ENCODE measurements around the gene D2HGDH. TPM values are rescaled to one million over a fixed set of nuclear protein-coding genes. Genes with fewer than 3 reads are reported as not detected.

Gene D2HGDH
- total and polyA plus RNA-seq, 2 of the 13 experiments (the other 11 are each of a cell fraction or from before 2014, with no cell fraction given), result 19.2 to 20.3 TPM

DNA sequence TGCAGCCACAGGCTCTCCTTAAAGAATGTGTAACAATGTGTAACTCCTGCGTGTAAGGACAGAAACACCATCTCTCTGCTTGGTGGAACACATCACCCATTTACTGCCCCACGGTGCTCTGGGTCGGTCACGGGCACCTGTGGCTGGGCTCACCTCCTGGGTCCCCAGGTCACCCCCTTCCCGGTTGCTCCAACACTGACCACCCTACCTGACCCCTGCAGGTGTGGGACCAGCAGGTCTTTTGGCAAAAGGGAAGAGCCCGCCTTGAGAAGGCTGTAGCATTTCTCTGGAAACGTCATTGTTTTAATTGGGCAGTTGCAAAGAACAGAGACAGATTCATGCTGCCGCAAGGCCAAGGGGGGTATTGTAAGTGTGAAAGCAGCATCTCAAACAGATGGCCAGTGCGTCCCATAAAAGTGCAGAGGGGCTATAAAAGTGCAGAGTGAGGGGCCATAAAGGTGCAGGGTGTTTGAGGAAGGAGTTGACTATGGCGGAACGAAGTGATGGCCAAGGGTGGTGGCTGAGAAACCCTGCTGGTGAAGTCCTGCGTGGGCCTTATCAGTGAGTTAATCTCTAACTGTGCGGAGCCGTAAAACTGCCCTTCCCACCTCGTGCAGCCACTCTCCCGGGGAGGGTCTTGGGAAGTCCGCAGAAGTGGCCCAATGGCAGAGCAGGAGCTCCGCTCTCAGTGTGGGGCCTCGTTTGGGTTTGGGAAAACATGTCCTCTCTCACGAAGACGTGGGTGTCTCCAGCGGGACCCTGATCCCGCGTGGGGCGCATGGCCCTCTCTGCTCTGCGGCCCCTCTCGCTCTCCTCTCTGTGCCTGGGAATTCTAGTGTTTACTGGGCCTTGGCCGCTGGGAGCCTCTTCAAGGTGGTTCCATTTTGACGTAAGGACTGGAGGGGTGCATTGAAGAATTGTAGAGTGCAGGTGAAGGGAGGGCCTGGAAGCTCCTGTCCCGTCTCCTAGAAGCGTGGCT is 60.9 kb downstream of the D2HGDH start:
- no peak for FAIRE-seq
- intact Hi-C loops (cut with micrococcal nuclease; ENCODE audit: unreplicated experiment) (no loop called here), in situ Hi-C loops (cut with HindIII; ENCODE audit: extremely low pct_ligation_motif_present, low pct_unique_long_range_greater_than_20kb) (no loop called here)
- Histone ChIP-seq H4K20me1 (ENCODE audit: insufficient read depth, low read length) (no peaks in the 10 kb centered on the region), H3K4me2 (ENCODE audit: low read depth, low read length) (no peak overlapping the region), H3K27ac (ENCODE audit: extremely low read length, insufficient read depth, low read length) (no peak overlapping the region), H3K4me1 (ENCODE audit: insufficient read depth, low read length) (peaks cover 24% of the 10 kb centered on the region), H3K4me3 (replicated peaks in 1 of 3; ENCODE audit: insufficient read depth in 1 of 3, low read depth in 2 of 3, low read length in 3 of 3) (no peak overlapping the region), H3K27me3 (ENCODE audit: control insufficient read depth in 1 of 2, insufficient read depth in 2 of 2, low read length in 2 of 2) (no peaks in the 10 kb centered on the region; a peak in 1 of 5 replicates), H3K9me3 (ENCODE audit: low read length) (no peaks in the 10 kb centered on the region), H3K9ac (ENCODE audit: insufficient read depth, low read depth, low read length) (no peak overlapping the region), H2AFZ (ENCODE audit: low read length) (no peak overlapping the region), H3K79me2 (ENCODE audit: insufficient read depth, low read length) (no peaks in the 10 kb centered on the region), H3K36me3 (replicated peaks in 1 of 2; ENCODE audit: control insufficient read depth in 1 of 2, insufficient read depth in 2 of 2, low read length in 2 of 2) (no peaks in the 10 kb centered on the region)
- ChIA-PET CTCF (ENCODE audit: low intra/inter-chr PET ratio, low total read pairs) (no interaction called here), POLR2A (interaction anchor here (1.4 to 2.3 kb wide), 2 partner anchors 13 to 20 kb away, joined by 3 to 7 read pairs; no protein-coding TSS in a partner anchor)
- 84% methylated on average over 31 of the region's 31 CpGs for WGBS (ENCODE audit: low lambda C conversion rate)
- no peak for ATAC-seq
- no TSS peak for BruUV-seq (replicated peaks)
- DNase-seq (ENCODE audit: low spot score), result no peak
- no peak for TF ChIP-seq KMT2A (CRISPR knock-in tag; IDR thresholded peaks at IDR 0.05)
- no peak for TF ChIP-seq REXO4 (CRISPR knock-in tag; IDR thresholded peaks at IDR 0.05; ENCODE audit: borderline replicate concordance)
- TF ChIP-seq ZNF557 (CRISPR knock-in tag; IDR thresholded peaks at IDR 0.05), result no peak
- TF ChIP-seq RBM22 (optimal IDR thresholded peaks at IDR 0.05; ENCODE audit: low read length), result no peak
- TF ChIP-seq ZFP1 (CRISPR knock-in tag; IDR thresholded peaks at IDR 0.05), result no peak
- TF ChIP-seq CHCHD3 (CRISPR knock-in tag; IDR thresholded peaks at IDR 0.05), result no peak
- no peak for TF ChIP-seq YEATS2 (CRISPR knock-in tag; IDR thresholded peaks at IDR 0.05; ENCODE audit: borderline replicate concordance)
- no peak for TF ChIP-seq KLF16 (CRISPR knock-in tag; IDR thresholded peaks at IDR 0.05)

DNA sequence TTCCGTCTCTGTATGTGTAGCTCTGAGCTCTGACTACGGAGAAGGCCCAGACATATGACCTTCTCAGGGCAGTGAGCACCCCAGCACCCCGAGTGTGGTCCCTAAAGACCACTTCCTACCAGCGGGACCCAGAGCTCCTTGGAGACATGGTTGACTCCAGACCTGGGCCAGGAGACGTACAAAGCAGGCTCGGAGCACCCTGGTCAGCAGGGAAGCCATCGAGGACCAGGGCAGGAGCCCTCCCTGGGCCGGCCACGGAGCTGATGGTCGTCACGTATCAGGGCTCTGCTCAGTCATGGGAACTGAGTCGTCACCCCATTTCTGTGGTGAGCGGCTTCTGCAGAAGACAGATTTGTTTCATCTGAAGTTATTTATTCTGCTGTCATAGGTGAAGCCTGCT is 61.8 kb downstream of the D2HGDH start:
- H4K20me1 ChIP-seq (ENCODE audit: insufficient read depth, low read length), result no peaks in the 10 kb centered on the region
- no peak overlapping the region for H2AFZ ChIP-seq (ENCODE audit: low read length)
- 89% methylated on average over 13 of the region's 13 CpGs for WGBS (ENCODE audit: low lambda C conversion rate)
- in situ Hi-C loops (cut with HindIII; ENCODE audit: extremely low pct_ligation_motif_present, low pct_unique_long_range_greater_than_20kb) (no loop called here), intact Hi-C loops (cut with micrococcal nuclease; ENCODE audit: unreplicated experiment) (no loop called here)
- H3K4me2 ChIP-seq (ENCODE audit: low read depth, low read length), result no peak overlapping the region
- peaks cover 24% of the 10 kb centered on the region for H3K4me1 ChIP-seq (ENCODE audit: insufficient read depth, low read length)
- ChIA-PET CTCF (ENCODE audit: low intra/inter-chr PET ratio, low total read pairs) (no interaction called here), POLR2A (interaction anchor here (1.3 kb wide), 1 partner anchor 13 kb away, joined by 3 read pairs; the partner anchor contains the start of gene NEU4)
- no peaks in the 10 kb centered on the region for H3K9me3 ChIP-seq (ENCODE audit: low read length)
- DNase-seq (ENCODE audit: low spot score) (no peak), FAIRE-seq (no peak), ATAC-seq (no peak)
- H3K4me3 ChIP-seq (replicated peaks in 1 of 3; ENCODE audit: insufficient read depth in 1 of 3, low read depth in 2 of 3, low read length in 3 of 3), result no peak overlapping the region
- H3K9ac ChIP-seq (ENCODE audit: insufficient read depth, low read depth, low read length), result no peak overlapping the region
- no peaks in the 10 kb centered on the region; a peak in 1 of 5 replicates for H3K27me3 ChIP-seq (ENCODE audit: control insufficient read depth in 1 of 2, insufficient read depth in 2 of 2, low read length in 2 of 2)
- no peaks in the 10 kb centered on the region for H3K79me2 ChIP-seq (ENCODE audit: insufficient read depth, low read length)
- no peak overlapping the region for H3K27ac ChIP-seq (ENCODE audit: extremely low read length, insufficient read depth, low read length)
- no TSS peak for BruUV-seq (replicated peaks)
- H3K36me3 ChIP-seq (replicated peaks in 1 of 2; ENCODE audit: control insufficient read depth in 1 of 2, insufficient read depth in 2 of 2, low read length in 2 of 2), result no peaks in the 10 kb centered on the region
- no peak for TF ChIP-seq BCL6 (CRISPR knock-in tag; IDR thresholded peaks at IDR 0.05)
- no peak for TF ChIP-seq SOX5 (CRISPR knock-in tag; IDR thresholded peaks at IDR 0.05; ENCODE audit: borderline replicate concordance)
- TF ChIP-seq KDM3A (CRISPR knock-in tag; IDR thresholded peaks at IDR 0.05; ENCODE audit: low read depth), result no peak
- no peak for TF ChIP-seq SNAPC2 (CRISPR knock-in tag; IDR thresholded peaks at IDR 0.05)
- TF ChIP-seq, protein P1, sequence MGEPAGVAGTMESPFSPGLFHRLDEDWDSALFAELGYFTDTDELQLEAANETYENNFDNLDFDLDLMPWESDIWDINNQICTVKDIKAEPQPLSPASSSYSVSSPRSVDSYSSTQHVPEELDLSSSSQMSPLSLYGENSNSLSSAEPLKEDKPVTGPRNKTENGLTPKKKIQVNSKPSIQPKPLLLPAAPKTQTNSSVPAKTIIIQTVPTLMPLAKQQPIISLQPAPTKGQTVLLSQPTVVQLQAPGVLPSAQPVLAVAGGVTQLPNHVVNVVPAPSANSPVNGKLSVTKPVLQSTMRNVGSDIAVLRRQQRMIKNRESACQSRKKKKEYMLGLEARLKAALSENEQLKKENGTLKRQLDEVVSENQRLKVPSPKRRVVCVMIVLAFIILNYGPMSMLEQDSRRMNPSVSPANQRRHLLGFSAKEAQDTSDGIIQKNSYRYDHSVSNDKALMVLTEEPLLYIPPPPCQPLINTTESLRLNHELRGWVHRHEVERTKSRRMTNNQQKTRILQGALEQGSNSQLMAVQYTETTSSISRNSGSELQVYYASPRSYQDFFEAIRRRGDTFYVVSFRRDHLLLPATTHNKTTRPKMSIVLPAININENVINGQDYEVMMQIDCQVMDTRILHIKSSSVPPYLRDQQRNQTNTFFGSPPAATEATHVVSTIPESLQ (CRISPR knock-in tag; conservative IDR thresholded peaks at IDR 0.05), result no peak
- no peak for TF ChIP-seq SP1 (IDR thresholded peaks at IDR 0.05)
- TF ChIP-seq SP1 (CRISPR knock-in tag; IDR thresholded peaks at IDR 0.05), result no peak

Measured in HepG2 (cell line).